Subcutaneous abdominal adipose tissue (tissue), 5 donors: Measurements from ENCODE around the gene SH2B3.
"Not testable (repeated sequence)": the region's sequence is repeated elsewhere in the genome, so short reads cannot be mapped to it uniquely, and the experiment has no call there.

ENCODE experiments used
- H3K27ac ChIP-seq: one replicate; pipeline ENCODE4 v1.7.0; 2013; ENCODE audit warnings: low read depth, mild to moderate bottlenecking, inconsistent platforms, low read length, moderate library complexity
- H3K27me3 ChIP-seq, 5 donors: one replicate each; pipeline ENCODE4 v1.7.0; 2013; ENCODE audit warnings: low read length in 5 of 5, inconsistent platforms in 1 of 5; ENCODE audit not compliant: control insufficient read depth in 5 of 5, insufficient read depth in 4 of 5
- H3K36me3 ChIP-seq, 5 donors: one replicate each; pipeline ENCODE4 v1.7.0; 2013; ENCODE audit warnings: low read length in 5 of 5; ENCODE audit not compliant: control insufficient read depth in 5 of 5, insufficient read depth in 5 of 5
- H3K4me1 ChIP-seq, 5 donors: one replicate each; pipeline ENCODE4 v1.7.0; 2013; ENCODE audit warnings: low read length in 5 of 5, mild to moderate bottlenecking in 3 of 5, moderate library complexity in 1 of 5; ENCODE audit not compliant: control insufficient read depth in 5 of 5, insufficient read depth in 5 of 5
- H3K4me3 ChIP-seq, 5 donors: one replicate each; pipeline ENCODE4 v1.7.0; 2013; ENCODE audit warnings: low read length in 5 of 5, low read depth in 1 of 5
- H3K9ac ChIP-seq, 5 donors: one replicate each; pipeline ENCODE4 v1.7.0; 2013; ENCODE audit warnings: low read length in 5 of 5, mild to moderate bottlenecking in 4 of 5, moderate library complexity in 3 of 5
- H3K9me3 ChIP-seq, 5 donors: one replicate each; pipeline ENCODE4 v1.7.0; 2013; ENCODE audit warnings: low read length in 5 of 5; ENCODE audit not compliant: control insufficient read depth in 5 of 5
- donor health status: healthy.
- donor health status: healthy.
- donor health status: healthy.
- donor health status: healthy.
- donor health status: healthy.

SH2B3 gene

GRCh38 chr12:111467092-111467856 lies 61.6 kb downstream of the SH2B3 start:
- Histone ChIP-seq H3K36me3 (peaks cover 17 to 42% (median 24%) of the 10 kb centered on the region in 5 donors), H3K4me3 (no peak overlapping the region), H3K4me1 (no peaks in the 10 kb centered on the region), H3K27ac (peak overlapping the region; percentile 17), H3K27me3 (no peaks in the 10 kb centered on the region), H3K9me3 (no peaks in the 10 kb centered on the region), H3K9ac (peak overlapping the region in 1 of 5 donors; percentile 3)

DNA sequence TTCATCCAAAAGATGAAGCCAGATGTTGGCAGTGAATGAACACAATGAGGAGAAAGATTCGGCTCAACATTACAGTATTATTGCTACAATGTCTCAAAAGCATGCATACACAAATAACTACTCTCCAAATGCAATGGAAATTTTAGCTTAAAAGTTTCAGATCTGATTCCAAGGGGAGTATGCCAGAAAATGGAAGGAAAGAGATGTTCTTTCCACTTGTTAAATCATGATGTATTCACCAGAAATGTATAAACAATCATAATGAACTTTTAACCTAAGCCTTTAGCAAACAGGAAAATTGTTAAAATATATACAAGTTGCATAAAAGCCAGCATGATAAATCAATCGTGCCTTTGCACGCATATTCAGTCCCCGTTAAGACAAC lies 62.1 kb downstream of the SH2B3 start:
- no peaks in the 10 kb centered on the region for H3K4me1 ChIP-seq
- H3K36me3 ChIP-seq, result peaks cover 18 to 42% (median 24%) of the 10 kb centered on the region in 5 donors
- no peak overlapping the region for H3K9ac ChIP-seq
- peak overlapping the region; percentile 17 for H3K27ac ChIP-seq
- H3K9me3 ChIP-seq, result no peaks in the 10 kb centered on the region
- H3K27me3 ChIP-seq, result no peaks in the 10 kb centered on the region
- no peak overlapping the region for H3K4me3 ChIP-seq

GRCh38 chr12:111469401-111469800 lies 63.7 kb downstream of the SH2B3 start:
- Histone ChIP-seq H3K27ac (no peak overlapping the region), H3K27me3 (no peaks in the 10 kb centered on the region), H3K4me3 (no peak overlapping the region), H3K9me3 (no peaks in the 10 kb centered on the region), H3K9ac (no peak overlapping the region), H3K36me3 (peaks cover 18 to 48% (median 25%) of the 10 kb centered on the region in 5 donors), H3K4me1 (no peaks in the 10 kb centered on the region)

- no peak overlapping the region for H3K27ac ChIP-seq
- H3K9ac ChIP-seq, result no peak overlapping the region
- H3K27me3 ChIP-seq, result no peaks in the 10 kb centered on the region
- no peaks in the 10 kb centered on the region for H3K9me3 ChIP-seq
- no peaks in the 10 kb centered on the region for H3K4me1 ChIP-seq
- H3K4me3 ChIP-seq, result no peak overlapping the region
- peaks cover 20 to 54% (median 31%) of the 10 kb centered on the region in 5 donors for H3K36me3 ChIP-seq
Measured at GRCh38 chr12:111471236-111471635, 65.5 kb downstream of the SH2B3 start.

DNA sequence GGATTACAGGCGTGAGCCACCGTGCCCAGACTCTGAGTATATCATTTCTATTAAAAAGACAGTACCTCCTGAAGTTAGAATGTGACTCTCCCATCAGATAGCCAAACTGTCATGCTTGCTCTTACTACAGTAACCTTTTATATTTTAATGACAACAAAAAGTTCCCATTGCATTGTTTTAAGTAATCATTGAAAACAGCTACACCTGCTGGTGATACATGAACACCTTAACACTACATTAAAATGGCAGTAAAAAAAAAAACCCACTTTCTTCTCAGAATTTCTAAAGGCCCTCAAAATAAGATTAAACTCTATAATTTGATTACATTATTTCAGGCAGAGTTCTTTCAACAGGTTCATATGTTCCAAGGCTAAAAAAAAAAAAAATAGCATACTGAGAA lies 76.7 kb downstream of the SH2B3 start:
- Histone ChIP-seq H3K36me3 (peaks cover 21 to 72% (median 66%) of the 10 kb centered on the region in 5 donors), H3K27ac (no peak overlapping the region), H3K4me1 (no peaks in the 10 kb centered on the region), H3K9me3 (no peaks in the 10 kb centered on the region), H3K9ac (no peak overlapping the region), H3K27me3 (no peaks in the 10 kb centered on the region), H3K4me3 (no peak overlapping the region)

GRCh38 chr12:111488271-111488670 lies 82.5 kb downstream of the SH2B3 start:
- Histone ChIP-seq H3K27me3 (no peaks in the 10 kb centered on the region), H3K4me1 (peaks cover 0 to 23% (median 19%) of the 10 kb centered on the region in 5 donors), H3K9ac (peak overlapping the region in 2 of 5 donors; percentile 32 to 39), H3K9me3 (no peaks in the 10 kb centered on the region), H3K36me3 (peaks cover 29 to 65% (median 44%) of the 10 kb centered on the region in 5 donors), H3K4me3 (no peak overlapping the region), H3K27ac (no peak overlapping the region)

DNA sequence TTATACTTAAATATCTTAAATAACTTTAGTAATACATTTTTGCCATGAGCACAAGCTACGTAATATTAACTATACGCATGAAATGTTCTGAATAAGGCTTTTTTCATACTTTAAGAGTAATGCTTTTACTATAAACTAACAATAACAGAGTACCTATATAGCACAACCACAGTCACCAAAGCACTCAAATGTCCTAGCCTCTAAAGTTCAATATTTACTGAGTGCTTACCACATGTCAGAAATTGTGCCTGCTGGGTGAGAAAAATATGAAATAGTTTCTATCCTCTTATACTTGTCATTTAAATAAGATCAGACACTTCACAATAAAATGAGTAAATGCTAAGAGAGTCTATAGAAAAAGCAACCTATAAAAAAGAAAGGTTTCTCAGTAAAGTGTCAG lies 83.1 kb downstream of the SH2B3 start:
- Histone ChIP-seq H3K9me3 (no peaks in the 10 kb centered on the region), H3K27me3 (no peaks in the 10 kb centered on the region), H3K9ac (peak overlapping the region in 2 of 5 donors; percentile 32 to 39), H3K4me1 (peaks cover 0 to 25% (median 20%) of the 10 kb centered on the region in 5 donors), H3K27ac (no peak overlapping the region), H3K36me3 (peaks cover 29 to 62% (median 41%) of the 10 kb centered on the region in 5 donors), H3K4me3 (no peak overlapping the region)

DNA sequence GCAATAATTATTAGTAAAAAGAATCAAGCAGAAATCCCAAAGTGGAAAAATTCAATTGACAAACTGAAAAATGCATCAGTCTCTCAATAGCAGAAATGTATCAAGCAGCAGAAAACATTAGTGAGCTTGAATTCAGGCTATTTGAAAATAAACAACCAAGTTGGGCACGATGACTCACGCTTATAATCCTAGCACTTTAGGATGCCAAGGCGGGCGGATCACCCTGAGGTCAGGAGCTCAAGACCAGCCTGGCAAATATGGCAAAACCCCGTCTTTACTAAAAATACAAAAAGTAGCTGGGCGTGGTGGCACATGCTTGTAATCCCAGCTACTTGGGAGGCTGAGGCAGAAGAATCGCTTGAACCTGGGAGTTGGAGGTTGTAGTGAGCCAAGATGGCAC lies 87.3 kb downstream of the SH2B3 start:
- not testable (repeated sequence) for H3K27ac ChIP-seq, H3K4me3 ChIP-seq, H3K9me3 ChIP-seq, H3K9ac ChIP-seq, H3K27me3 ChIP-seq
- H3K36me3 ChIP-seq, result peaks cover 12 to 49% (median 26%) of the 10 kb centered on the region in 5 donors
- peaks cover 0 to 21% (median 18%) of the 10 kb centered on the region in 5 donors for H3K4me1 ChIP-seq

- Histone ChIP-seq H3K9me3 (no peaks in the 10 kb centered on the region), H3K4me3 (no peak overlapping the region), H3K4me1 (peaks cover 0 to 9% (median 8%) of the 10 kb centered on the region in 5 donors), H3K9ac (no peak overlapping the region), H3K27me3 (no peaks in the 10 kb centered on the region), H3K36me3 (peaks cover 10 to 53% (median 27%) of the 10 kb centered on the region in 5 donors), H3K27ac (no peak overlapping the region)
Measured at GRCh38 chr12:111494676-111495075, 89.0 kb downstream of the SH2B3 start.
